Upper lobe of left lung (tissue), 4 donors: ENCODE data around the gene AHSA1.

Source experiments
- EP300 ChIP-seq, 4 donors: sonication (generic); formaldehyde crosslinking; IDR thresholded peaks; one replicate each; pipeline ENCODE4 v1.5.1; 2017; ENCODE audit warnings: antibody characterized with exemption in 4 of 4, control low read depth in 2 of 4
- POLR2A ChIP-seq, 4 donors: fragments of 450-650 bp; IDR thresholded peaks; one replicate each; pipeline ENCODE4 v1.5.1; 2016 to 2017; ENCODE audit warnings: antibody characterized with exemption in 4 of 4, mild to moderate bottlenecking in 2 of 4
- POLR2AphosphoS5 ChIP-seq, 2 donors: sonication (generic); formaldehyde crosslinking; IDR thresholded peaks; one replicate each; pipeline ENCODE4 v1.5.1; 2017; ENCODE audit warnings: antibody characterized with exemption in 2 of 2
- TF ChIP-seq, protein P1 (sequence below), 6 experiments: fragments of 450-650 bp in 4 of 6; fragments of 200-600 bp in 2 of 6; sonication (generic) in 2 of 6; IDR thresholded peaks; one replicate each; pipeline ENCODE4 v1.5.1; 2016 to 2019; ENCODE audit warnings: antibody characterized with exemption in 6 of 6

DNA sequence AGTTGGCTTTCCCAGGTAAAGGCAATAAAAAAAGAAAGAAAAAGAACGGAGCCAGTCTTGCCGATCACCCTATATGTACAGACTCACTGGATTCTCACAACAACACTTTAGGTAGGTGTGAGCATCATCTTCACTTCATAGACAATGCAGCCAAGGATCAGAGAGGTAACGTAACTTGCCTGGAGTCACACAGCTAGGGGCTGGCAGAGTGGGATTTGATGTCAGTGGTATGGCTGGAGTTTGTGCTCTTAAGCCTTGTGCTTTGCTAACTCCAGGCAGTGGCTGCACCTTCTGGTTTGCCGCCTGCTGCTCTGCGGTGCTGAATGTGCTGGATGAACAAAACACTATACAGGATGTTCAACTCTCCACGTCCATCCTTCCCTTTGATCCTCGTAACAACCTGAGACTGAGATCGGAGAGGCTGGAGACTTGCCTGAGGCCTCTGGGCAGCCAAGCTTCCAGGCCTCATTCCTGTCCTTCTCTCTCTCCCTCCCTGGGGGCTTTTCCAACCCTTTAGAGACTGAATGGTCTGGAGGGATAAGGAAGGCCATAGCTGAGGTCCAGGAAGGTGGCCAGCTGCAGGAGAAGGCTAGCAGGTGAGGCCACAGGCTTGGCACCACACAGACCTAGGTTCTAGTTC, 32.6 kb downstream of the AHSA1 start:
- TF ChIP-seq POLR2A (IDR thresholded peaks at IDR 0.05) = no peak
- TF ChIP-seq, protein P1, sequence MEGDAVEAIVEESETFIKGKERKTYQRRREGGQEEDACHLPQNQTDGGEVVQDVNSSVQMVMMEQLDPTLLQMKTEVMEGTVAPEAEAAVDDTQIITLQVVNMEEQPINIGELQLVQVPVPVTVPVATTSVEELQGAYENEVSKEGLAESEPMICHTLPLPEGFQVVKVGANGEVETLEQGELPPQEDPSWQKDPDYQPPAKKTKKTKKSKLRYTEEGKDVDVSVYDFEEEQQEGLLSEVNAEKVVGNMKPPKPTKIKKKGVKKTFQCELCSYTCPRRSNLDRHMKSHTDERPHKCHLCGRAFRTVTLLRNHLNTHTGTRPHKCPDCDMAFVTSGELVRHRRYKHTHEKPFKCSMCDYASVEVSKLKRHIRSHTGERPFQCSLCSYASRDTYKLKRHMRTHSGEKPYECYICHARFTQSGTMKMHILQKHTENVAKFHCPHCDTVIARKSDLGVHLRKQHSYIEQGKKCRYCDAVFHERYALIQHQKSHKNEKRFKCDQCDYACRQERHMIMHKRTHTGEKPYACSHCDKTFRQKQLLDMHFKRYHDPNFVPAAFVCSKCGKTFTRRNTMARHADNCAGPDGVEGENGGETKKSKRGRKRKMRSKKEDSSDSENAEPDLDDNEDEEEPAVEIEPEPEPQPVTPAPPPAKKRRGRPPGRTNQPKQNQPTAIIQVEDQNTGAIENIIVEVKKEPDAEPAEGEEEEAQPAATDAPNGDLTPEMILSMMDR (IDR thresholded peaks at IDR 0.05) = no peak
- no peak for TF ChIP-seq EP300 (IDR thresholded peaks at IDR 0.05)
- TF ChIP-seq POLR2AphosphoS5 (IDR thresholded peaks at IDR 0.05) = no peak
